HepG2 (cell line): ENCODE results near the gene EEF2. TPM values are rescaled to one million over a fixed set of nuclear protein-coding genes. Genes with fewer than 3 reads are reported as not detected.
A peak's percentile ranks its signal among the peaks of the same experiment; 100 is the strongest.

Experiments used
- ATAC-seq: fragments of 200-7000 bp; cut with Tn5 transposase; 3 replicates; pipeline ENCODE4 v1.9.1; 2020; ENCODE audit warnings: mild to moderate bottlenecking, moderate library complexity
- BruUV-seq: library from RNA; stranded (reverse); fragments of 400-500 nt; replicated peaks from 2 replicates; lab custom pipeline; 2021; lab: Mats Ljungman, UMichigan
- CTCF ChIA-PET: fragments of 300-600 bp; formaldehyde crosslinking; extraction: SDS; loops from one replicate; lab custom pipeline; 2021; ENCODE audit warnings: low total read pairs, inconsistent platforms, low intra/inter-chr PET ratio; lab: Yijun Ruan, JAX
- POLR2A ChIA-PET: fragments of 350-600 bp; sonication (Branson Sonifier 250); formaldehyde crosslinking; loops from one replicate; lab custom pipeline; 2020; ENCODE audit warnings: antibody characterized with exemption, inconsistent platforms; lab: Yijun Ruan, JAX
- DNase-seq: peaks from one replicate; pipeline ENCODE4 v3.0.0-alpha.2; 2015; ENCODE audit warnings: low spot score
- FAIRE-seq: peaks from 3 replicates; lab custom pipeline; 2011; peaks lifted over from hg19 to GRCh38; lab: Jason Lieb, UNC
- H2AFZ ChIP-seq: one replicate; pipeline ENCODE4 v1.6.1; 2011; ENCODE audit warnings: low read length, inconsistent platforms
- H3K27ac ChIP-seq: fragments of 300-600 bp; 3 replicates; pipeline ENCODE4 v1.8.0; 2011; ENCODE audit warnings: mixed run types, mild to moderate bottlenecking, mixed read lengths, low read length, inconsistent platforms; ENCODE audit not compliant: insufficient read depth; ENCODE audit errors: extremely low read length
- H3K27me3 ChIP-seq, 2 experiments: fragments of 200-600 bp in 1 of 2; 2 replicates in 1 of 2; 3 replicates in 1 of 2; pipeline versions ENCODE4 v1.6.0 to v1.8.0; 2011; ENCODE audit warnings: low read length in 2 of 2, mild to moderate bottlenecking in 2 of 2, moderate library complexity in 2 of 2, inconsistent platforms in 1 of 2; ENCODE audit not compliant: insufficient read depth in 2 of 2, control insufficient read depth in 1 of 2
- H3K36me3 ChIP-seq, 2 experiments: fragments of 200-600 bp in 1 of 2; replicated peaks in 1 of 2; 2 replicates in 1 of 2; 3 replicates in 1 of 2; pipeline versions ENCODE4 v1.5.1 to v1.8.0; 2011; ENCODE audit warnings: low read length in 2 of 2, inconsistent platforms in 1 of 2; ENCODE audit not compliant: insufficient read depth in 2 of 2, control insufficient read depth in 1 of 2
- H3K4me1 ChIP-seq: 2 replicates; pipeline ENCODE4 v1.5.1; 2012; ENCODE audit warnings: low read length, inconsistent platforms; ENCODE audit not compliant: insufficient read depth
- H3K4me2 ChIP-seq: 2 replicates; pipeline ENCODE4 v1.6.0; 2011; ENCODE audit warnings: low read depth, low read length, inconsistent platforms
- H3K4me3 ChIP-seq, 3 experiments: fragments of 200-600 bp in 1 of 3; sonication (generic), shearing (Covaris generic) in 1 of 3; replicated peaks in 1 of 3; 2 replicates each; pipeline ENCODE4 v1.5.1; 2011 to 2016; ENCODE audit warnings: low read length in 3 of 3, inconsistent platforms in 2 of 3, low read depth in 2 of 3, mild to moderate bottlenecking in 2 of 3, control low read depth in 1 of 3, mixed read lengths in 1 of 3; ENCODE audit not compliant: insufficient read depth in 1 of 3
- H3K79me2 ChIP-seq: one replicate; pipeline ENCODE4 v1.6.1; 2011; ENCODE audit warnings: low read length, inconsistent platforms; ENCODE audit not compliant: insufficient read depth
- H3K9ac ChIP-seq: 2 replicates; pipeline ENCODE4 v1.6.0; 2011; ENCODE audit warnings: mild to moderate bottlenecking, low read depth, low read length, inconsistent platforms; ENCODE audit not compliant: insufficient read depth
- H3K9me3 ChIP-seq: 2 replicates; pipeline ENCODE4 v1.5.1; 2012; ENCODE audit warnings: mild to moderate bottlenecking, low read length
- H4K20me1 ChIP-seq: 2 replicates; pipeline ENCODE4 v1.6.0; 2011; ENCODE audit warnings: inconsistent platforms, mild to moderate bottlenecking, low read length, moderate library complexity; ENCODE audit not compliant: insufficient read depth
- GABPB1 ChIP-seq: IDR thresholded peaks from 2 replicates; pipeline ENCODE4 v1.6.1; 2016; ENCODE audit warnings: mild to moderate bottlenecking, missing genetic modification reagents, moderate library complexity, missing compliant biosample characterization
- HMGA1 ChIP-seq: sonication (generic); formaldehyde crosslinking; conservative IDR thresholded peaks from 2 replicates; pipeline ENCODE4 v1.4.0; 2020; ENCODE audit warnings: missing genetic modification reagents
- HOXA3 ChIP-seq: sonication (generic); formaldehyde crosslinking; IDR thresholded peaks from 2 replicates; pipeline ENCODE4 v1.5.0; 2020; ENCODE audit warnings: missing genetic modification reagents
- MED1 ChIP-seq: sonication (generic); formaldehyde crosslinking; IDR thresholded peaks from 2 replicates; pipeline ENCODE4 v1.4.0; 2020; ENCODE audit warnings: missing genetic modification reagents
- NFE2L2 ChIP-seq: fragments of 150-350 bp; IDR thresholded peaks from 2 replicates; pipeline ENCODE4 v1.6.1; 2014; ENCODE audit warnings: low read length
- NFKB2 ChIP-seq: sonication (generic); formaldehyde crosslinking; IDR thresholded peaks from 2 replicates; pipeline ENCODE4 v1.4.0; 2020; ENCODE audit warnings: missing genetic modification reagents, borderline replicate concordance
- XRCC5 ChIP-seq: fragments of 200-400 bp; formaldehyde crosslinking; optimal IDR thresholded peaks from 2 replicates; pipeline ENCODE3; 2017; ENCODE audit warnings: mild to moderate bottlenecking, low read length
- ZFAT ChIP-seq: sonication (generic); formaldehyde crosslinking; conservative IDR thresholded peaks from 2 replicates; pipeline ENCODE4 v1.8.1; 2023; ENCODE audit warnings: missing genetic modification reagents, inconsistent platforms
- ZNF232 ChIP-seq: sonication (generic); formaldehyde crosslinking; IDR thresholded peaks from 2 replicates; pipeline ENCODE4 v1.4.0; 2020; ENCODE audit warnings: missing genetic modification reagents, borderline replicate concordance
- ZNF543 ChIP-seq: sonication (generic); formaldehyde crosslinking; IDR thresholded peaks from 2 replicates; pipeline ENCODE4 v1.4.0; 2020; ENCODE audit warnings: mild to moderate bottlenecking, missing genetic modification reagents
- ZNF549 ChIP-seq: sonication (generic); formaldehyde crosslinking; IDR thresholded peaks from 2 replicates; pipeline ENCODE4 v1.5.0; 2020; ENCODE audit warnings: missing genetic modification reagents
- ZNF557 ChIP-seq: sonication (generic); formaldehyde crosslinking; IDR thresholded peaks from 2 replicates; pipeline ENCODE4 v1.4.0; 2020; ENCODE audit warnings: missing genetic modification reagents
- WGBS: methylation state at CpG from one replicate; pipeline ENCODE4 v1.1.6; 2017; ENCODE audit warnings: low lambda C conversion rate; 5-methylcytosine and 5-hydroxymethylcytosine counted together
- in situ Hi-C: cut with HindIII; loops from 2 replicates; pipeline ENCODE4 v1.10.0; 2017; ENCODE audit warnings: low pct_unique_long_range_greater_than_20kb; ENCODE audit not compliant: extremely low pct_ligation_motif_present
- intact Hi-C: fragments of 100-400 bp; cut with micrococcal nuclease; formaldehyde crosslinking; loops from one replicate; pipeline ENCODE4 v1.10.0; 2022; ENCODE audit not compliant: unreplicated experiment
- polyA plus RNA-seq, 8 experiments: library from polyadenylated mRNA; depleted of rRNA in 3 of 8; stranded (reverse) in 7 of 8; unstranded in 1 of 8; fragments of >200 nt; fragmentation: Illumina TruSeq in 4 of 8; extraction: Trizol in 4 of 8; gene quantifications; 2 replicates each; pipeline versions ENCODE4 v1.2.1 to v1.2.3, GENCODE V29; 2011 to 2016; ENCODE audit warnings: low read depth in 4 of 8, missing spikeins in 1 of 8, mixed read lengths in 1 of 8; ENCODE audit not compliant: insufficient read depth in 1 of 8
- total RNA-seq, 5 experiments: library from RNA; depleted of rRNA; stranded (reverse); fragments of >200 nt; fragmentation: Illumina TruSeq; extraction: Trizol; gene quantifications; 2 replicates each; pipeline ENCODE4 v1.2.3, GENCODE V29; 2016; ENCODE audit warnings: low read depth in 1 of 5
- TF ChIP-seq, protein P1 (sequence below): IDR thresholded peaks from 2 replicates; pipeline ENCODE4 v1.6.1; 2016; ENCODE audit warnings: missing genetic modification reagents, missing compliant biosample characterization
- TF ChIP-seq, protein P2 (sequence below): sonication (generic); formaldehyde crosslinking; IDR thresholded peaks from 2 replicates; pipeline ENCODE4 v1.5.1; 2020; ENCODE audit warnings: mild to moderate bottlenecking, missing genetic modification reagents
- TF ChIP-seq, protein P3 (sequence below), 2 experiments: sonication (generic) in 1 of 2; formaldehyde crosslinking in 1 of 2; IDR thresholded peaks; 2 replicates each; pipeline versions ENCODE4 v1.4.0 to v1.6.1; 2018 to 2020; ENCODE audit warnings: missing genetic modification reagents in 2 of 2, borderline replicate concordance in 1 of 2, low read depth in 1 of 2, mild to moderate bottlenecking in 1 of 2, missing biosample characterization in 1 of 2
- TF ChIP-seq, protein P4 (sequence below): sonication (generic); formaldehyde crosslinking; IDR thresholded peaks from 2 replicates; pipeline ENCODE4 v1.4.0; 2020; ENCODE audit warnings: mild to moderate bottlenecking, missing genetic modification reagents

Gene EEF2
- total and polyA plus RNA-seq, 2 of the 13 experiments (the other 11 are each of a cell fraction or from before 2014, with no cell fraction given) = 1,441 to 1,777 TPM

DNA sequence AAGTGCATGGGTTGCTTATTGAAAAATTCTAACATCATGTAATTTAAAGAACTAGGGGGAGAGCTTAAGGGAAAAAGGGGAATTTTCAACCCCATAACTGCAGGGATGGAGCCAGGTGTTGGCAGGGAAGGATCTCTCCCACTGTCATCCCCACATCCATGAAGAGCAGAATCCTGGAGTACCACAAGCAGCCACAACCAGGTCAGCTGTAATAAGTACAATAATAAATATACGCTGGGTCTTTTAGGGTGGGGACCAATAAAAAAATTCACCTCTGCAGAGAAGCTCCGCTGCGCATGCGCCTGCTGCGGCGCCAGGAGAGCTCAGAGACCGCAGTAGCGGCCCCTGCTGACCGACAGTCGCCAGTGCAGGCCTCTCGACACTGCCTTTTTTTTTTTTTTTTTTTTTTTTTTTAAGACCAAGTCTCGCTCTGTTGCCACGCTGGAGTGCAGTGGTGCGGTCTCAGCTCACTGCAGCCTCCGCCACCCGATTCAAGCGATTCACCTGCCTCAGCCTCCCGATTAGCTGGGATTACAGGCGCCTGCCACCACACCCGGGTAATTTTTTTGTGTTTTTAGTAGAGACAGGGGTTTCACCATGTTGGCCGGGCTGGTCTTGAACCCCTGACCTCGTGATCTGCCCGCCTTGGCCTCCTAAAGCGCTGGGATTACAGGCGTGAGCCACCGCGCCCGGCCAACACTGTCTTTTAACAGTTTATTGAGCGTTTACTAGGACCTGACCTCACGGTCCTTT is 2.5 kb upstream of the EEF2 start:
- peak overlapping the region; percentile 2 to 100 (median 95); a peak in 5 of 6 replicates for H3K4me3 ChIP-seq
- peaks cover 25% of the 10 kb centered on the region for H4K20me1 ChIP-seq
- peak overlapping the region; percentile 37 for H3K27ac ChIP-seq
- in situ Hi-C loops (loop anchor here (5.0 kb wide), 1 partner anchor 215 kb away; no protein-coding TSS in a partner anchor), intact Hi-C loops (no loop called here)
- no peaks in the 10 kb centered on the region for H3K9me3 ChIP-seq
- peak overlapping the region; percentile 90 for H2AFZ ChIP-seq
- H3K4me1 ChIP-seq = peaks cover 35% of the 10 kb centered on the region
- CTCF ChIA-PET = no interaction called here
- H3K36me3 ChIP-seq = peaks cover 15 to 19% of the 10 kb centered on the region in 2 experiments
- 8% methylated on average over 30 of the region's 30 CpGs for WGBS
- H3K9ac ChIP-seq = peak overlapping the region; percentile 55
- FAIRE-seq (no peak), DNase-seq (peak; percentile 74), ATAC-seq (no peak)
- H3K27me3 ChIP-seq = no peaks in the 10 kb centered on the region; a peak in 1 of 5 replicates
- peak overlapping the region; percentile 89 for H3K4me2 ChIP-seq
- peaks cover 24% of the 10 kb centered on the region for H3K79me2 ChIP-seq
- POLR2A ChIA-PET = interaction anchor here (1.0 to 2.1 kb wide), 5 partner anchors 13 to 152 kb away, joined by 3 to 14 read pairs (median 11); partner anchors contain the start of gene DAPK3
- BruUV-seq = no TSS peak
- peak; percentile 13; the same call in 1 of the 2 replicates for TF ChIP-seq MED1
- TF ChIP-seq ZFAT (CRISPR knock-in tag) = no peak
- TF ChIP-seq, protein P1, sequence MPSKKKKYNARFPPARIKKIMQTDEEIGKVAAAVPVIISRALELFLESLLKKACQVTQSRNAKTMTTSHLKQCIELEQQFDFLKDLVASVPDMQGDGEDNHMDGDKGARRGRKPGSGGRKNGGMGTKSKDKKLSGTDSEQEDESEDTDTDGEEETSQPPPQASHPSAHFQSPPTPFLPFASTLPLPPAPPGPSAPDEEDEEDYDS = 0 out of 2 replicates have a peak, but pooled peaks have one; percentile 24
- TF ChIP-seq NFKB2 (CRISPR knock-in tag) = peak; percentile 28; the same call in 1 of the 2 replicates
- TF ChIP-seq ZNF232 (CRISPR knock-in tag) = peak; percentile 46; the same call in 1 of the 2 replicates
- TF ChIP-seq ZNF543 = 0 out of 2 replicates have a peak, but pooled peaks have one; percentile 38
- TF ChIP-seq, protein P2, sequence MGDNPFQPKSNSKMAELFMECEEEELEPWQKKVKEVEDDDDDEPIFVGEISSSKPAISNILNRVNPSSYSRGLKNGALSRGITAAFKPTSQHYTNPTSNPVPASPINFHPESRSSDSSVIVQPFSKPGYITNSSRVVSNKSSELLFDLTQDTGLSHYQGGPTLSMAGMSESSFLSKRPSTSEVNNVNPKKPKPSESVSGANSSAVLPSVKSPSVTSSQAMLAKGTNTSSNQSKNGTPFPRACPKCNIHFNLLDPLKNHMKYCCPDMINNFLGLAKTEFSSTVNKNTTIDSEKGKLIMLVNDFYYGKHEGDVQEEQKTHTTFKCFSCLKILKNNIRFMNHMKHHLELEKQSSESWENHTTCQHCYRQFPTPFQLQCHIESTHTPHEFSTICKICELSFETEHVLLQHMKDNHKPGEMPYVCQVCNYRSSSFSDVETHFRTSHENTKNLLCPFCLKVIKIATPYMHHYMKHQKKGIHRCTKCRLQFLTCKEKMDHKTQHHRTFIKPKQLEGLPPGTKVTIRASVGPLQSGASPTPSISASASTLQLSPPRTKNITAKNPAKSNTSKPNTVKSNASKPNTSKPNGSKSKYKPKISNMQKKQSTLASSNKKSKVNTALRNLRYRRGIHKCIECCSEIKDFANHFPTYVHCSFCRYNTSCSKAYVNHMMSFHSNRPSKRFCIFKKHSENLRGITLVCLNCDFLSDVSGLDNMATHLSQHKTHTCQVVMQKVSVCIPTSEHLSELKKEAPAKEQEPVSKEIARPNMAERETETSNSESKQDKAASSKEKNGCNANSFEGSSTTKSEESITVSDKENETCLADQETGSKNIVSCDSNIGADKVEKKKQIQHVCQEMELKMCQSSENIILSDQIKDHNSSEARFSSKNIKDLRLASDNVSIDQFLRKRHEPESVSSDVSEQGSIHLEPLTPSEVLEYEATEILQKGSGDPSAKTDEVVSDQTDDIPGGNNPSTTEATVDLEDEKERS (CRISPR knock-in tag) = no peak
- TF ChIP-seq XRCC5 = peak; percentile 47
- TF ChIP-seq HMGA1 (CRISPR knock-in tag) = no peak
- peak; percentile 28; the same call in 1 of the 2 replicates for TF ChIP-seq GABPB1 (CRISPR knock-in tag)
- TF ChIP-seq, protein P3, sequence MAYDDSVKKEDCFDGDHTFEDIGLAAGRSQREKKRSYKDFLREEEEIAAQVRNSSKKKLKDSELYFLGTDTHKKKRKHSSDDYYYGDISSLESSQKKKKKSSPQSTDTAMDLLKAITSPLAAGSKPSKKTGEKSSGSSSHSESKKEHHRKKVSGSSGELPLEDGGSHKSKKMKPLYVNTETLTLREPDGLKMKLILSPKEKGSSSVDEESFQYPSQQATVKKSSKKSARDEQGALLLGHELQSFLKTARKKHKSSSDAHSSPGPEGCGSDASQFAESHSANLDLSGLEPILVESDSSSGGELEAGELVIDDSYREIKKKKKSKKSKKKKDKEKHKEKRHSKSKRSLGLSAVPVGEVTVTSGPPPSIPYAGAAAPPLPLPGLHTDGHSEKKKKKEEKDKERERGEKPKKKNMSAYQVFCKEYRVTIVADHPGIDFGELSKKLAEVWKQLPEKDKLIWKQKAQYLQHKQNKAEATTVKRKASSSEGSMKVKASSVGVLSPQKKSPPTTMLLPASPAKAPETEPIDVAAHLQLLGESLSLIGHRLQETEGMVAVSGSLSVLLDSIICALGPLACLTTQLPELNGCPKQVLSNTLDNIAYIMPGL (CRISPR knock-in tag; IDR thresholded peaks at IDR 0.05; ENCODE audit: borderline replicate concordance in 1 of 2, low read depth in 1 of 2) = peak in 1 of 2 experiments; percentile 69; a peak in 1 of 4 replicates
- no peak for TF ChIP-seq NFE2L2
- TF ChIP-seq ZNF557 (CRISPR knock-in tag) = no peak
- no peak for TF ChIP-seq ZNF549
- 0 out of 2 replicates have a peak, but pooled peaks have one; percentile 4 for TF ChIP-seq HOXA3 (CRISPR knock-in tag)
- TF ChIP-seq, protein P4, sequence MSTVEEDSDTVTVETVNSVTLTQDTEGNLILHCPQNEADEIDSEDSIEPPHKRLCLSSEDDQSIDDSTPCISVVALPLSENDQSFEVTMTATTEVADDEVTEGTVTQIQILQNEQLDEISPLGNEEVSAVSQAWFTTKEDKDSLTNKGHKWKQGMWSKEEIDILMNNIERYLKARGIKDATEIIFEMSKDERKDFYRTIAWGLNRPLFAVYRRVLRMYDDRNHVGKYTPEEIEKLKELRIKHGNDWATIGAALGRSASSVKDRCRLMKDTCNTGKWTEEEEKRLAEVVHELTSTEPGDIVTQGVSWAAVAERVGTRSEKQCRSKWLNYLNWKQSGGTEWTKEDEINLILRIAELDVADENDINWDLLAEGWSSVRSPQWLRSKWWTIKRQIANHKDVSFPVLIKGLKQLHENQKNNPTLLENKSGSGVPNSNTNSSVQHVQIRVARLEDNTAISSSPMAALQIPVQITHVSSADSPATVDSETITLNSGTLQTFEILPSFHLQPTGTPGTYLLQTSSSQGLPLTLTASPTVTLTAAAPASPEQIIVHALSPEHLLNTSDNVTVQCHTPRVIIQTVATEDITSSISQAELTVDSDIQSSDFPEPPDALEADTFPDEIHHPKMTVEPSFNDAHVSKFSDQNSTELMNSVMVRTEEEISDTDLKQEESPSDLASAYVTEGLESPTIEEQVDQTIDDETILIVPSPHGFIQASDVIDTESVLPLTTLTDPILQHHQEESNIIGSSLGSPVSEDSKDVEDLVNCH (CRISPR knock-in tag) = no peak
